GM10847 (cell line): Measurements from ENCODE around the gene MOGAT3.

Experiments
- POLR2A ChIP-seq: IDR thresholded peaks from 2 replicates; pipeline ENCODE4 v1.6.1; 2011; ENCODE audit not compliant: insufficient read length; ENCODE audit errors: extremely low read depth

Gene MOGAT3

DNA sequence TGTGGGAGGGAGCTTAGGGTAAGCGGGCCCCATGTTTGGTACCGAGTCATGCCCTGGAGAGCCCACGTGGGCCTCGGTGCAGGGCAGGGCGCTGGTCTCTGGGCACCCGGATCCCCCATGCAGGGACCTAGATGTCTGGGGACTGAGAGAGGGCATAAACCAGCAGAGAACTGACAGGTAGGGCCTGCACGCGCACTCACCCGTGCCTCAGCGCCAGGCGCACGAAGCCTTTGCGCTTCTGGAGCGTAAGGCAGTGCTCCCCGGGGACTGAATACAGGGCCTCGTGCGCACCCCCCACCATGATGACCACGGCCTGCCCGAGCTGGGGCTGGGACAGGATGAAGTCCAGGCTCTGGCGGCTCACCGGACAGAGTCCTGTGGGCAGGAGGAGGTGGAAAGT lies 2.8 kb downstream of the MOGAT3 start:
- no peak for TF ChIP-seq POLR2A

GRCh38 chr7:101195884-101196283 lies 5.0 kb downstream of the MOGAT3 start:
- no peak for TF ChIP-seq POLR2A

- no peak for TF ChIP-seq POLR2A
Measured at GRCh38 chr7:101189109-101189508, 11.7 kb downstream of the MOGAT3 start.

- no peak for TF ChIP-seq POLR2A
Measured at GRCh38 chr7:101186844-101187428, 13.9 kb downstream of the MOGAT3 start.

DNA sequence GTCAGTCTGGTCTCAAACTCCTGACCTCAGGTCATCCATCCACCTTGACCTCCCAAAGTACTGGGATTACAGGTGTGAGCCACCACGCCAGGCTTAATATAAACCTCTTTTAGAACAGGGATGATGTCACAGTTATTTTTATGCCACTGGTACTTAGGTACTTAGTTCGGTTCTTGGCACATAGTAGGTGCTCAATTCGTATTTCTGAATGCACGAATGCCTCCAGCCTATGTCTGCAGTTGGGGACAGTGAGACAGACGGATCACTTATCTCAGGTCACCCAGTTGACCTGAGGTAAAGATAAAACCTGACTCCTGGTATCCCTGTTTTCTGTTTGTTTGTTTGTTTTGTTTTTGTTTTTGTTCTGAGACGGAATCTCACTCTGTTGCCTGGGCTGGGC lies 14.6 kb downstream of the MOGAT3 start:
- TF ChIP-seq POLR2A: no peak

- no peak for TF ChIP-seq POLR2A
Measured at GRCh38 chr7:101185258-101185839, 15.5 kb downstream of the MOGAT3 start.

GRCh38 chr7:101180130-101180755 lies 20.6 kb downstream of the MOGAT3 start, which contains the start of gene NAT16:
Gene NAT16, minus strand, starts transcription at chr7:101180293. Its CDS starts 5,486 bp downstream, at chr7:101174807.
- no peak for TF ChIP-seq POLR2A

DNA sequence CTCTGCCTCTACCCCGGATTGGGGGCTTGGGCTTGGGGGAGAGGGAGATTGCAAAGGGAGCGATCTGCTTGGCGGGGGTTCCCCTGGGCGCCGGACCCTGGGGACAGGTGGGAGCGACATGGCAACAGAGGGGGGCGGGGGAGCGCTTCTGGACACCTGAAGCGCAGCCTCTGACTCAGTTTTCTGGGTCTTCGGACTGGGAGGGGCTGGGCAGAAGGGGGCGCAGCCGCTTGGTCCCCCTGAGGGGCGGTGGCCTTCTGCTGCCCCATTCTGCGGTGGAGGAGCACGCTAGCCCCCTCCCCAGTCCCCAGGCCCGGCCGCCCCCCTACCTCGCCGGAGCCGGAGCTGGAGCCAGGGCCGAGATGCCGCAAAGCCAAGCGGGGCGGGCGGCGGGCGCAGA lies 21.1 kb downstream of the MOGAT3 start:
- TF ChIP-seq POLR2A: no peak

DNA sequence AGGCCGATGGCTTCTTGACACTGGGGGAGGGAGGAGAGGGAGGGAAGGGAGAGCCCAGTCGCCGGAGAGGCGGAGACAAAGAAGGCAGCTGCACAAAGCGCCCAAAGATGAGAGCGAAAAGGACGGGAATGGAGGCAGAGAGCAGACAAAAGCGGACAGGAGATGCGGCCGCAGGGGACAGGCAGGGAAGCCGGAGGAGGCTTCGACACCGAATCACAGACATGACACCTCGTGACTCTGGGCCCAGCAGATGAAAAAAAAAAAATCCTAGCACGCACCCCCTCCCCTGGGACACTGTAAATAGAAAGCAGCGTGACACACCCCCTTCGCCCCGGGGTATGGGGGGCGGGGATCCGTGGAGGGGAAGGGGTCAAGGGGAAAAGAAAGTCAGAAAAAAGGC lies 21.7 kb downstream of the MOGAT3 start:
- TF ChIP-seq POLR2A: no peak

DNA sequence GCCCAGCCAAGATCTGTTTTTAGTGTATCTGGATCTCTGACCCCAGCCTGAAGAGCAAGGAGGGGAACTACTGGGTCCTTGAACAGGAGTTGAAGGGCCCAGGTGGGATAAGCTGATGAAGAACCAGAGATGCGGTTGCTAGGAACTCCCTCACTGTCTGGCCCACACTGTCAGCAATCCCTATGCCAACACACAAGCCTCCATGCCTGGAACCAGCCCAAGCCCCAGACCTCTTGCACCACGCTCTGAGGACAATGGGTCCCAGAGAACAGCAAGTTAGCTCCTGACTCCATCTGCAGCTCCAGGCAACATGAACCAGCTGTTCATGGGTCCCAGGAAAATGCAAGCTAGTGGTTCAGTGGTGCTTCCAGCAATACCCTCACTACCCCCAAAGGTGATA lies 23.2 kb downstream of the MOGAT3 start:
- TF ChIP-seq POLR2A: no peak

GRCh38 chr7:101175664-101176063 lies 25.2 kb downstream of the MOGAT3 start:
- no peak for TF ChIP-seq POLR2A

GRCh38 chr7:101174322-101174854 lies 26.4 kb downstream of the MOGAT3 start:
- TF ChIP-seq POLR2A: no peak

- no peak for TF ChIP-seq POLR2A
Measured at GRCh38 chr7:101173752-101174244, 27.0 kb downstream of the MOGAT3 start.

DNA sequence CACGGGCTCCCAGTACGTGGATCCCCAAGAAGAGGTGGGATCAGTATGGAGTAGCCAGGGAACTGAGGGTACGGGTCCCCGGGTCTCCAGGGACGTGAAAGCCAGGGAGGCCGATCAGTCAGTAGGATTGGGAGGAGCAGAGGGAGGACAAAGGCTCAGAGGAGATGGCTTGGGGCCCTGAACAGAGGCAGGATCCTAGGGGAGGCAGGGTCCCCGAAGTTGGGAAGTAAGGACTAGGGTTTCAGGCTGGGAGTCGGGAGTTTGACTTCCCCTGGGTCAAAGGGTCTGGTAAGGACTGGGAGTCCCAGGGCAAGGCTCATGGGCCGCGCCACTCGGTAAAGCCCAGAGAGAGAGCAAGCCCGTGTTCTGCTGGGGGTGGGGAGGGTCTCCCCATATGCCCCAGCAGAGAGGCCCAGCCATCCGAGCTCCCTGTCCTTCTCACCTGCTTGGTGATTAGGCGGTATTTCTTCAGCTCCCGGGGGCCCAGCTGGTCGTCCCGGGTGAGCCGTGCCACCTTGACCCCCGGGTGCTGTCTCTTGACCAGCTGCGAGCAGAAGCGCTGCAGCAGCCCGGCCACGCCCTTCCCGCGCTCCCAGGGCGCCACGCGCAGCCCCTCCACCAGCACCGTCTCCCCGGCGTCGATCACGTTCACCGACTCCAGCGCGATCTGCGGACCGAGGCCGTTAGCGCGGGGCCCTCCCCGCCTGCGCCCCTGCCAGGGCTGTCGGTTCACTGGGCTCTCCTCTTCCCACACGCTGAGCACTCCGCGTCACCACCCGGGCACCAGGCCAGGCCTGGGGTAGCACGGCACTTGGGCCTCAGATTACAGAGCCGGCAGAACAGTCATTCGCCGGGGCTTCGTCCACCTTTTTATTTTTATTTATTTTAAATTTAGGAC lies 27.7 kb downstream of the MOGAT3 start:
- TF ChIP-seq POLR2A: no peak
